HG02970 (cell line): ENCODE measurements around the gene RHOXF1.
"Not testable (repeated sequence)": the region's sequence is repeated elsewhere in the genome, so short reads cannot be mapped to it uniquely, and the experiment has no call there.

Experiments used
- ATAC-seq: cut with Tn5 transposase; IDR thresholded peaks from one replicate; pipeline ENCODE4 v1.9.1; 2021; ENCODE audit warnings: mild to moderate bottlenecking, moderate library complexity, moderate number of reproducible peaks; ENCODE audit not compliant: unreplicated experiment, low FRiP score

Gene RHOXF1

DNA sequence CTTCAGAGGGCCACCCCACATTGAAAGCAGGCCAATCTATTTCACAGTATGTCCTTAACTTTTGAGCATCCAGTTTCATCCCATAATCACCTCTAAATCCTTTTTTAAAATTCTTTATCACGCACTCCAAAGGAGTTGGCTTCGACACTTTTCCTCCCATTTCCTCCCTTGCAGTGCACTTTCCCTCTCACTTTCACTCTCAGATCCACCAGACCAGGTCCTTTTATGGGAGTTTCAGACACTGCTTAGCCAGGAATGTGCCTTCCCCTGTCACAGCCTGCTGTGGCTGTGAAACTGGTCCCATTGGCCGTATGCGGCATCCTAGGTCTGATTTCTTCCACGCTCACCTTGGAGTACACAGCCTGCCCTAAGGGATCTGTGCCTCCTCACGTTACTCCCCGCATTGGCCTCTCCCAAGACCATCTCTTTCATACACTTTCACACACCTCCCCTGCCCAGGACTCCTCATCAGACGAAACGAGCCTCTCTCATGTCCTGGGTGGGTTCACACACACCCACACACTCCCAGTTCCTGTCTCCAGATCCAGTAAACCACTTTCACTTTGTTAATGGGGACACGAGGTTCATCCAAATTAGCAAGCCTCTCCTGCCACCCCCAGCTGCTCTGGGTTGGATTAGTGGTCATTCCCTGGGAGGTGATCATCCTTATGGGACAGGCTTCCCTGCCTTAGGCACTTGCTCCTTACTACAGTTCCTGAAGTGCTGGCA, 28.3 kb downstream of the RHOXF1 start:
- ATAC-seq: no peak

DNA sequence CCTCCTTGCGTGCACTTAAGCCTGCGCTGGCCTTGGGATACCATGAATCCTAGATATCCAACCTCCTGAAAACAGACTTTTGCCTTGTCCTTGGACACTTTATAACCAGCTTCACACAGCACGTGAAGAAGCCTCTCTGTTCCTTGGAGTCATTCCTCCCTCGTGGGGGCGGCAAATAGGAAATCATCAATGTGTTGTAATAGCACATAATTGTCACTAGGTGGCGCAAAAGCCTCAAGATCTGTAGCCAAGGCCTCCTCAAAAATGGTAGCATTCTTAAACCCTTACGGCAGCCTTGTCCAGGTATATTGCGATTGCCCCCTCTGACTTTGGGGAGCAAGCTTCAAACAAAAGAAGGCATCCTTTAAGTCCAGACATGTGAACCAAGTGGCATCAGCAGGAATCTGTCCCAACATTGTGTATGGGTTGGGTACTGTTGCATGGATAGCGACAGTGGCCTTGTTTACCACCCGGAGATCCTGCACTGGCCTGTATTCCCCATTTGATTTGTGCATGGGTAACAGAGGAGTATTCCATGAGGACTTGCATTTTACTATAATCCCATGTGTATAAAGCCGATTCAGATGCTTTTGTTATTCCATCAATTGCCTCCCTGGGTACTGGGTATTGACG, 30.0 kb downstream of the RHOXF1 start:
- ATAC-seq: not testable (repeated sequence)

DNA sequence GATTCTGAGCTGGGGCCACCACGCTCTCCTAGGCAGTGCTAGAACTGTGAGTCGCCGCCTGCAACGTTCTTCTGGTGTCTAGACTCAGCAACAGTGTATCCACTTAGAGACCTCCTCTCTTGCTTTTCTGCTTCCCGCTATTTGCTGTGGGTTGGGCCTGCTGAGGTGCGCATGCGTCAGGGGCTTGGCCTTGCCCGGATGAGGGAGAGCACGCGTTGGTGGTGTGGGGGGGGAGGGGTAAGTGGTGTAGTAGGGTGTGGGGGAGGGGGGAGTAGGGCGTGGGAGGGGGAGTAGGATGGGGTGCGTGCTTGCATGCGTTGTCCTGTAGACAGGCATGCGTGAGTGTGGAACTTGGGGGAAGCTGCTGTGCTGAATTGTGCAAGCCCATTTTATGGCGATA, 38.1 kb downstream of the RHOXF1 start, which contains the start of gene RHOXF2B:
RHOXF2B (minus strand) TSS at position 101 of the 400 bp plus-strand sequence. CDS start 138 bp downstream, outside the sequence.
- ATAC-seq: not testable (repeated sequence)

DNA sequence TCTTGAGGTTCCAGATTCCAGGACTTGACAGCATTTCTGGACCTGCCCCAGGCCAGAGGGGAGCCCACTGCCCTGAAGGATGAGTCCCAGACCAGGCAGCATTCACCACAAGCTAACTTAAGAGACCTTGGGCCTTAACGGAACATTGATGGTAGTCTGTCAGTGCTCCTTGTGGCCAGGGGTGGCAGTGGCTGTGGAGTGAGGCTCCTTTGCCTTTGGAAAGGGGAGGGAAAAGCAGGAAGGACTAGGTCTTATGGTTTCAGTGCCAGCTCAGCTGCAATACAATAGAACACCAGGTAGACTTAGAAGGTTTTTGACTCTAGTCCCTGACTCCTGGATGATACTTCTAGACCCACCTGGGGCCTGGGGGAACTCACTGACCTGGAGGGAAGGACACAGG, 49.5 kb downstream of the RHOXF1 start:
- not testable (repeated sequence) for ATAC-seq
